UCSD-AML1 (cell line): Measurements from ENCODE around the gene YY1.
"Not testable (repeated sequence)": the region's sequence is repeated elsewhere in the genome, so short reads cannot be mapped to it uniquely, and the experiment has no call there.

Experiments
- DNase-seq: peaks from one replicate; lab custom pipeline; 2025; ENCODE audit not compliant: unreplicated experiment; lab: John Stamatoyannopoulos, UW

The YY1 gene

DNA sequence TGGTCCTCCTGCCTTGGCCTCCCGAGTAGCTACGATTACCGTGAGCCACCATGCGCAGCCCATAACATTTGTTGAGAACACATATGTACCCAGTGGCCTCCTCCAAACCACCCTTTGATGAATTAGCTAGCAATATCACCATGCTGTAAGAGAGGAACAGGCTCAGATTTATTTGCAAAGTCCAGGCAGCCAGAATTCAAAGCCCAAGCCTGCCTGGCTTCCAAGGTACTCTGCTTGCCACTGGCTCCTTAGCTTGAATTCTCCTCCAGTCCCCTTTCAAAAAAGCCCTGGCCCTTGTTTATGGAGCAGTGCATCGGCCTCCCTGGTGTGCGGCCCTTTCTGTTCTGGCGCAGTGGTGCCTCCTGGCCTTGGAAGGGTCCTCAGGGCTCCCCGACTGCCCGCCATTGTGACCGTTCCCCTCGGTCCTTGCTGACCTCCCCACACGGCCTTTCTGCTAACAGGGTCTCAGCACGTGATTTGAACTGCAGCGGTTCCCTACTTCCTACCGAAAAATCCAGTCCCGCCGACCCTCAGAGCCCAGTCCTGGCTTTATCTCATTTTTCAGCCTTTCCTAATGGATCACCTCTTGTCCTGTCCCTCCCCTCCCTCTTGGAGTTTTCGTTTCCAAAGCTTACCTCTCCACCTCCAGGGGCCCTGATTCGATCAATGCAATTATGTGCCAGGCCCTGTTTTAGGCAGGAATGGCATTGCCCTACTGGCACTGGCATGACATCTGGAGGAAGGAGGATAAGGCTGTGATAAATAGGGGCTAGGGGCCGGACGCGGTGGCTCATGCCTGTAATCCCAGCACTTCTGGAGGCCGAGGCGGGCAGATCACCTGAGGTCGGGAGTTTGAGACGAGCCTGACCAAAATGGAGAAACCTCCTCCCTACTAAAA, 45.3 kb downstream of the YY1 start:
- no peak for DNase-seq

DNA sequence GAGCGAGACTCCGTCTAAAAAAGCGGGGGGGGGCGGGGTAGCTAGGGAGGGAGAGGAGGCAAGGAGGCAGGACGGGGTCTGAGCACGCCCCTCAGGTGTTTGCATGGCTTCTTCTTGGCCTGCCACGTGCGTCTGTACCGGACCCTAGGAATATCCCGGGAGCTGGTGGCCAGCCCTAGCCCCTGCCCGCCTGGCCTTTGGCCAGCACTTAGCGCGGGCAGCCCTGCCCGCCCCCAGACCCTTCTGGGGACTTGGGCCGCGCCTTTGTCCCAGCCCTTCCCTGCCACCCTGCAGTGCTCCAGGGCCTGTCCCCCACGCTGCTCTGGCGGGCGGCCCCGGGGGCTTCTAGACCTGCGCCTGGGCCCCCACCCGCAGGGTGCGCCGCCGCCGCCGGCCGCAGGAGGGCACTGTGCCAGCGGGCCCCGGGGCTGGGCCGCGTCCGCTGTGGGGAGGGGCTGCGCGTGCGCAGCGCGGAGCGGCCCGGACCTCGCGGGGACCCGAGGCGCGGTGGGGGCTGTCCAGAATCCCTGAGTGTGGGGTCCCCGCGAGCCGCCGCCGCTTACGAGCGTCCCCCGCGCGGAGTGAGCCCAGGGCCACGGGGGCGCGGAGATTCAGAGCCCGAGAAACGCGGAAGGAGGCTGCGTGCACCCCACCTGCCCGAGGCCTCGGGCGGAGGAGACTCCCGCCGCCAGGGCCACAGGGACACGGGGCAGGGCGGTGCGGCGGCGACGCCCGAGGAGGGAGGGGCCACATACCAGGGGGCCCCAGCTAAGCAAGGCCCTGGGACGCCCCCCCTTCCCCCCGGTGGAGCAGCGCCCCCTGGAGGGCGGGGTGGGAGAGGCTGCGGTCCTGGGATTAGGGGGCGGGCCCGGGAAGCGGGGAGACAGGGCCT, 46.3 kb downstream of the YY1 start:
- DNase-seq: peak; percentile 82

DNA sequence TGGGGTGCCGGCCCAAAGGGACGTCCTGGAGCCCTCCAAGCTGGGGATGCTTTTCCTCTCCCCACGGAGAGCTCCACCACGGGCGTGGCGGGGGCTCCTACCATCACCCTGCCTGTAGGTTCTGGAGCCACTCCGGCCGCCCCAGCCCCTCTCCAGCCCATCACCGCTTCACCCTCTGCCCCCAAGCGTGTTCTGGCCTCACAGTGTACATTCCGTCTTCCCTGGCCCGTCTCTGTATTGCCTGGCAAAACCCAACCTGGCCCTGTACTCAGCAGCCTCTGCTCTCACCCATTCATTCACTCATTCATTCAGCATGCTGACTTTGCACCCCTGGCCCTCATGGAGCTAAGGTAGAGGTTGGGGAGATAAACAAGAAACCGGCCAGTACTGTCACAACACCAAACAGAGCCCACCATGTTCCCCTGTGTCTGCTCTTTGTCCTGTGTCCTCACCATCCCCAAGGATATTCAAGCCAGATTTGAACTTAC, 47.0 kb downstream of the YY1 start:
- no peak for DNase-seq

DNA sequence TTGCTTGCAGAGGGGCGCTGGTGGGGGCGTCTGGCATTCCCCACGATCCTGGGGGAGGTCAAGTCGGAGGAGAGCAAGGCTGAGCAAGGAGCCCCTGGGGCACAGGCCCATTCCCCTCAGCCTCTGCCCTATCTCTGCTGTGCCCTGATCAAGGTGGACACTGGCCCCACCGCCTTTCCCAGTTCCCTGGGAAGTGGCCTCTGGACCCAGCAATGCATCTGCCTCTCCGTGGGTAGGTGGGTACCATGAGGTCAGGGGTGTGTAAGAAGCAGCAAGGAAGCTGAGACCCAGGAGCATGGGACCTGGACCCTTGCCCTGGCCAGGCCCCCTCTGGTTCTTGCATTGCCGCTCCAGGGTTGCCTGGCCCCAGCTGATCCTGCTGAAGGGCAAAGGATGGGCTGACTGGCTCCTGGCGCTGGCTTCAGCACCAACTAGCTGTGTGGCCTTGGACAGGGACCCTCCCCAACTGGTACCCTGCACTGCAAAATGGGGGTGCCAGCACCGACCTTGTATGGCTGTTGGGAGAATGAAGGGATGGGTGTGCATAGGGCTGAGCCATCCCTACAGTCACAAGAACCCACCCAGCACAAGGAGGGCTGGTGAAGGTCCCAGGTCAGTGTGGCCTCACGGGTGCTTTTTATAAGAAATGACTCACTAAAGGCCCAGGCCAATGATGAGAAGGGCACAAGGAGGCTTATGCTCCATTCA, 47.7 kb downstream of the YY1 start:
- no peak for DNase-seq

DNA sequence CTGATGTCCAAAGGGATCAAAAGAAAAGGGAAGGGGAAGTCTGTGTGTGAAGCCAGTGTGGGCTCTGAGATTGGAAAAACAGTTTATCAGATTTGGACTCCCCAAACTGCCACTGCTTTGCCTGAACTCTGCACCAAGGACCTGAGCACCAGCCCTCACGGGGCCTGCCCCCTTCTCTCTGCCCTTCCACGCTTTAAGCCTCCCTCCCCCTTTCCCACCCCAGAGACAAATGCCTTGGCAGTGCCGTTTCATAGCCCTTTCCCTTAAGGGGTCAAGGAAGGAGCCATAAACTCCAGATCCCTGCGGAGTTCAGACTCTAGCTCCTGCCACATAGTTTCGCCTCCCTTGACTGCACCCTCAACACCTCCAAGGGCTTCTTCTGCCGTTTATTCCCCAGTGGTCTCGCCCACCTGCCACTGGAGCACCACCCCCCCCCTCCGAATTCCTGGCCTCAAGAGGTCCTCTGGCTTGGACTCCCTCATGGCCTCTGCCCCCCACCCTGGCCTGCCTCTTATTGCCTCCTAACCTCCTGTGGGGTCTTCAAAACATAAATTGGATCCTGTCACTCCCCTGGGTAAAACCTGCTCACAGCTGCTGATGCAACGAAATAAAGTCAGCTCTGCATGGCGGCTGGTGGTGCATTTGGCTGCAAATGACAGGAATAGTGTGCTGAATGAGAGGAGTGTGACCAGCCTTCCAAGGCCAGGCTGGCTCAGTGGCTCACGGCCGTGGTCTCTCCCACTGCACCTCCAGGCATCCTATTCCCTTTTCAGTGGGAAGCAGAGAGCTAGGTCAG, 48.5 kb downstream of the YY1 start:
- DNase-seq: no peak

DNA sequence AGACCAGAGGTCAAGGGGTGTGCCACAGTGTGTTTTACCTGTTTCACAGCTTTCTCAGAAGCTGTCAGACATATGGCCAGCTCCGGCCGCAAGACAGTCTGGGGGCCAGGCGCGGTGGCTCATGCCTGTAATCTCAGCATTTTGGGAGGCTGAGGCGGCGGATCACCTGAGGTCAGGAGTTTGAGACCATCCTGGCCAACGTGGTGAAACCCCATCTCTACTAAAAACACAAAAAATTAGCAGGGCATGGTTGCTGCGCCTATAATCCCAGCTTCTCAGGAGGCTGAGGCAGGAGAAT, 49.0 kb downstream of the YY1 start:
- not testable (repeated sequence) for DNase-seq

DNA sequence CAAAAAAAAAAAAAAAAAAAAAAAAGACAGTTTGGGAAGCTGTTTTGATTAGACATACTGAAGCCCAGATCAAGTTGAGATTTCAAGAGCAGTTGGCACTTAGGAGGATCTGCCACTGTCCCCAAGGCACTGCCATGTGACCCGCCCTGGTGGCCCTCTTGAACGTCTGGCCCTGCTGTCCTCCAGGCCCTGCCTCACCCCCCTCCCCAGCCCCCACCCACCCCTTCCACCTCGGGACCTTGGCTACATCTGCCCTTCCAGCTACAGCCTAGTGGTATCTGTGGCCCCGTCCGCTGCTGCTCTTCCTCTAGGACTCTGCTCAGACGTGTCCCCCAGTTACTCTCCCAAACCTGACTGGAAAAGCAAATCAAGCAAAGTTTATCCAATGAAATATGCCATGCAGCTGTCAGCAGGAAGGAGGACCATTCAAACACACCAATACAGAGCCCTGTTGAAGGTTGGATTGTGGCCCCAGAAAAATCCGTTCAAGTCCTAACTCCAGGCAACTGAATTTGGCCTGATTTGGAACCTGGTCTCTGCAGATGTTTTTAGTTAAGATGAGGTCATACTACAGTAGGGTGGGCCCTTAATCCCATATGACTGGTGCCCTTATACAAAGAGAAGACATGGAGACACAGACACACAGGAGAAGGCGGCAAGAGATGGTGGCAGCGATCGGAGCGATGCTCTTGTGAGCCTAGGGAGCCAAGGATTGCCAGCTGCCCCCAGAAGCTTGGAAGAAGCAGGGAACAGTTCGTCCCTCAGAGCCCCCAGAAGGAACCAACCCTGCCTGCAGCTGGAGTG, 49.6 kb downstream of the YY1 start:
- no peak for DNase-seq

DNA sequence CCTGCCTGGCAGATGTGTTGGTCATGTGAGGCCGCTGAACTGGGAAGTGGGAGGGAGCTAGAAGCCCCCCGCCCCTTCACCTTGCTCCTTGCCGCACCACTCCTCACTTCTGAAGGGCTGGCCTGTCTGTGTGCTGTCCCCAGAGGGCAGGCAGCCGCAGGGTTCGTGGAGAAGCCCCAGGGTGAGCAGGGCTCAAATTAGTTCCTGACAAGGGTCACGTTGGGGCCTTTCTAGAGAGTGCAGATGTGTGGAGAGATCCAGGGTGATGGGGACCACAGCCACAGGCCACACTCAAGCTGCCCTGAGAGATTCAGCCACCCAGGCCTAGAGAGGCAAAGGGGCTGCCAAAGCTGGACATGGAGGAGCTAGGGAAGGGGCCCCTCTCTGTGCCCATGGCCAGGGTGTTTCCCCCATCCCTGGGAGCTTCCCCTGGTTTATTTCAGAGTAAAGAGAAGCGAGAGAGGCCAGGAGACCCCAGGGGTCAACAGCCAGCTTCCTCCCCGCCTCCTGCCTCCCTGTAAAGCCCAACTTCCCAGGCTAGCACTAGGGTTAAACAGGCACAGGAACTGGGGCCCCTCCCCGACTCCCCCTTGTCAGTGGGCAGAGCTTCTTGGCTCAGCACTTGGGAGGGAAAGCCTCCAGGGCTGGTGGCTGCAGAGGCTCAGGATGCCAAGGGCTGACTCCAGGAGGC, 51.1 kb downstream of the YY1 start:
- DNase-seq: no peak

DNA sequence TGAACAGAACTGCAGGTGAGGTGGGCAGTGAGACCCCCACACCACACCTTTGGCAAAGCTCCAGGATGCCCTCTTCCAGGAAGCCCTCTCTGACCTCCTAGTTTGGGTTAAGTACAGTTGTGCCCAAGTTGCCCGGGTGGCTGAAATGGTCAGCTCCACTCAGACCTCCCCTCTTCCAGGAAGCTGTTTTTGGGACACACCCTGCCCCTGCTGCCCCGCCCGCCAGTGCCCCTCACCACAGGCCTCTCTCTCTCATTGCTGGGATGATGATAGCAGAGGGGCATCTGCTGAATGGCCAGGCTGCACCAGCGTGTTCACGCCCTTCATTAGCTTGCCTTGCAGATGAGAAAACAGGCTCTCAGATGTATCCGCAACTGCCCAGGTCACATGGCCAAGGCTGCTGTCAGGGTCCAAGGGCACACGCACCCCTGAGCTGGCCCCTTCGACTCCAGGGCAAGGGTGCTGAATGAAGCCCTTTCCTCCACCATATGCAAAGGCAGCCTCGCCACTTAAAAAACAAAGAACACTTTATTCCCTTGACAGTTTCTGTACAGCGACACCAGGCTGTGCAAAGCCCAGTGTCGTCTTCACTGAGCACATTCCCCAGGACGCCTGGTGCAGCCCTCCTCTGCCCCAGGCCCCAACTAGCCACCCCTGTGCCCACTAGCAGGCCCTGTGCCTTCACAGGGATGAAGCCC, 51.8 kb downstream of the YY1 start:
- DNase-seq: no peak

DNA sequence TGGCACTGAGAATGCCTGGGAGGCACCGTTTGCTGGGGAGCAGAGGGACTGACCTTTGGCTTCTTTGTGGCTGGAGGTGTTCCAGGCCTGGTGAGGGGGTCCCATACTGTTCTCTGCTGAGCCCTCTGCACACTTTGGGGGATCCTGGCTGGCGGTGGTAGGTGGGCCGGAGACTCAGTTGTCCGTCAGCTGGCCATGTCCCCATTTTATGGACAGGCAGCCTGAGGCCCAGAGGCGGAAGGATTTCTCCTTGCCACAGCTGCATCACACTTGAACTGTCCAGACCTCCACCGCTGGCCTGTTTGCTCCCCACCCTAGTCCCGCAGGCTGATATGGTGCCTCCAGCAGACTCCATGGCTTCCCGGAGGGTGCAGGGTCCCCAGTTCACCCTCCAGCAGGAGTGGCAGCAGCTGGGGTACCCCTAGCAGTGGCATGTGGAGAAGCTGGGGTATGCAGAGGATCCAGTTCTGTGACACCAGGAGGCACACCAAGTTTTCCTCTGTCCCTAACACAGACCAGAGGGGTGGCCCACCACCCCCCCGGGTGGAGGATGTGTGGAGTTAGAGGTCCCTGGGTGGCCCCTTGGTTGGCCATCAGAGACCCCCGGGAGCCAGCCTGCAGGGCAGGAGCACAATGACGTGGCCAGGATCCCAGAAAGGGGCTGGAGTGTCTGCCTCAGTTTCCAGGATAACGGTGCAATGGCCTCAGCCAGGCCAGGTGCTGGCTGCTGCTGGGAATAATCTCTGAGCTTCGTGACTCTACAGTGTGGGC, 52.5 kb downstream of the YY1 start:
- no peak for DNase-seq

DNA sequence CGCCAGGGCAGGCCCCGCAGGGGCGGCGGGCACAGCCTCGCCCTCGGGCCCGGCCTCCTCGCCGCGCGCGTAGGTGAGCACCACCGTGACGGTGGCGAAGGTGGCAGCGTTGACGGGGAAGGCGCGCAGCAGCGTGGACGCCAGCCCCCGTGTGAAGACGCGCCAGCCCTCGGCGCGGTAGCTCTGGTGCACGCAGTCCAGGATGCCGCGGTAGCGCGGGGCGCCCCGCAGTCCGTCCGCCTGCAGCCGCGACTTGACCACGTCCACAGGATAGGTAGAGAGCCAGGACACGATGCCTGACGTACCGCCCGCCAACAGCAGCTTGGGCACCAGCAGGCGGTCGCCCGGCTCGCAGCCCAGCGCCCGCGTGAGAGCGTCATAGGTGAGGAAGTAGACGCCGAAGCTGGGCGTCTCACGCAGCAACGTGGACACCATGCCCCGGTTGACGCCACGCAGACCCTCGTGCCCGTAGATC, 53.4 kb downstream of the YY1 start:
- DNase-seq: no peak

DNA sequence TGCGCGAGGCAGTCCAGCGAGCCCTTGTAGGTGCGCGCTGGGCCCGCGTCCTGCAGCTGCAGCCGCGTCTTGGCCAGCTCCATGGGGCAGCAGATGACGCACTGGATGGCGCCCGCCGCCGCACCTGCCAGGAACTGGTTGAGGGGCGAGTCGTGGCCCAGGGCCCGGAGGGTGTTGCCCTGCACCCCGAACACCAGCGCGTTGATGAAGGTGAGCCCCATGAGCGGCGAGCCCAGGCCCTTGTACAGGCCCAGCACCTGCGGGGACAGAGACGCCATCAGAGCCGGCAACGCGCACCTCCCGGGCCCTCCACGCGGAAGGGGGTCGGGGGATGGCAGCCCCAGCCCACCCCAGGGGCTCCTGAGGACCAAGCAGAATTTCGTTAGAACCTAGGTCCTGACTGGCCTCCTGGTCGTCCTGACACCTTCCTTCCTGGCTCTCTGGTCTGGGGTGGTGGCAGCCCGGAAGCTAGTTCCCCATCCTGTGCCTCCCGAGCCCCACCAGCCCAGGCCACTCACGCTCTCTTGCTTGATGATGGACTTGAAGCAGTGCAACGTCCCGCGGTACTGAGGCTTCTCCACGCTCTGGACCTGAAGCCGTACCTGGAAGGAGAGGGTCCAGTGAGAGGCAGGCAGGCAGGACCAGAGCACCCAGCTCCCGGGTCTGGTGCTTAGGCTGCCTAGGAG, 54.0 kb downstream of the YY1 start:
- DNase-seq: no peak

DNA sequence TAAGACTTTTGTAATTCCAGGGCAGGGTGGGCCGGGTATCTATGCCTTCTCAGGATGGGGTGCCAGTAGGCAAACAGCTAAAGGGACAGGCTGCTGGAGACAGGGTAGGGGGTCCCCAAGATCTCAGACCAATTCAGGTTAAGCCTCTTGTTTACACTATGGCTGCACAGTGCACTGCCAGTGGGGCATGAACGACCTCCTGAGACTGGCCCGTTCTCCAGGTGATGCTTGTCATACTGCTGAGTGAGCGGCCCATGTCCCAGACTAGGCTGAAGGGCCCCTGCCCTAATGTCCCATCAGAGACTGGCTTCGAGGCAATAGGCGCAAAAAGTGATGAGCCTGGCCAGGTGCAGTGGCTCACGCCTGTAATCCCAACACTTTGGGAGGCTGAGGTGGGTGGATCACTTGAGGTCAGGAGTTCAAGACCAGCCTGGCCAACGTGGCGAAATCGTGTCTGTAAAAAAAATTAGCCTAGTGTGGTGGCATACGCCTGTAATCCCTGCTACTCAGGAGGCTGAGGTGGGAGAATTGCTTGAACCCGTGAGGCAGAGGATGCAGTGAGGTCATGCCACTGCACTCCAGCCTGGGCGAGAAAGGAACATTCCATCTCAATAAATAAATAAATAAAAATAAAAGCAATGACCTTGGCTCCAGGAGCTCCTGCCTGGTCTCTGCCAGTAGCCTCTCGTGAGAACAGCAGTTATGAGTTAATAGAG, 54.7 kb downstream of the YY1 start:
- DNase-seq: no peak

DNA sequence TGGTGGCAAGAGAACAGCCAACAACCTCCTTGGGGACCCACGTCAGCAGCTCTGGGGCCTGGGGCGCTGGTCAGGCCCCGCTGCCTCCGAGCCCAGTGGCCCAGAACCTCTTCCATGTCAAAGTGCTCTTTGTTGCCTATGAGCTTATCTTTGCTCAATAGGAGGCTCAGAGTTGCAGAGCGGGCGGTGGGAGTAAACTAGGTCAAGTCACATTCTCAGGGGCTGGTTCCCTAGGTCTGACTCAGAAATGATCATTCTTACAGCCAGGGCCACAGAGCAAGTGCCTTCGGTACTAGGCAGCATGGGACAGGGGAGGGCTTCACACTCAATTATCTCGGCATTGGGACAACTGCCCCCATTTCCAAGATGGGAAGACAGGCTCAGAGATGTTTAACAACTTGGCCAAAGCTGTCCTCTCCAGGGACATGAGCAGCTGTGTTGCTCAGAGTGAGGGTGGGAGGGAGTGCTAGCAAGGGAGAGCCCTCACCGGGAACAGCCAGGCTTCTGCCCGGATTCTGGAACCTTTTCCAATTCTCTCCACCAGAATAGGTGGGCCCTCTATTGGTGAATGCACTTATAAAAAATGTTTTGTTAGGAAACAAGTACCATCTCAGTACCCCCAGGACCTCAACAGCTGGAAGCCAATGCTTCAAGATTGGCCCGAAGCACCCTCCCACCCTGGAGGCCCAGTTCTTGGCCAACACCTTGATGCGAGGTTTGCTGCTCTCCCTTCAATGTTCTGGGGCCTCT, 55.4 kb downstream of the YY1 start:
- no peak for DNase-seq

DNA sequence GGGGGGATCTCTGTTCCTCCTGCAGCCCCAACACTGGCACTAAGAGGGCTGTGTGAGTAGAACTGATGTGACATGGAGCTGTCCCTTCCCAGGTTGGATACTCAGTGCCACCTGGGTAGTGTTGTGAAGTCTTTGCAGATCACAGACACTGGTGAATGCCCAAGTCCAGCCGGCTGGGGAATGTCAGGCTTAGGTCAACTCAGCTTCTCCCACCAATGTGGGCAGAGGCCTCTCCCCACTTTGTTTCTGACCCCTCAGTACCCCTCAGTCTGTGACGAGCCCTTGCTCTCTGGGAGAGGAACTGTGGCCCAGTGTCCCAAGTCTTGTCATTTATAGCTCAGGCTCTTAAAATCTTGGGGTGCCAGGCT, 56.0 kb downstream of the YY1 start:
- no peak for DNase-seq
